Hepatocyte (in vitro differentiated cells): ENCODE measurements around the gene WDR36. TPM values are rescaled to one million over a fixed set of nuclear protein-coding genes. Genes with fewer than 3 reads are reported as not detected.

Source experiments
- DNase-seq: peaks from one replicate; pipeline ENCODE4 v3.0.0-alpha.2; 2016; ENCODE audit warnings: low spot score
- H2AFZ ChIP-seq: fragments of 200-600 bp; sonication (generic); 2 replicates; pipeline ENCODE4 v1.6.0; 2016; ENCODE audit warnings: antibody characterized with exemption, mild to moderate bottlenecking
- H3K27ac ChIP-seq: fragments of 200-600 bp; sonication (generic); 2 replicates; pipeline ENCODE4 v1.5.1; 2016; ENCODE audit warnings: mild to moderate bottlenecking
- H3K27me3 ChIP-seq: fragments of 200-600 bp; sonication (generic); 2 replicates; pipeline ENCODE4 v1.6.1; 2016
- H3K36me3 ChIP-seq: fragments of 200-600 bp; sonication (generic); replicated peaks from 2 replicates; pipeline ENCODE4 v1.5.1; 2016; ENCODE audit warnings: low read depth; ENCODE audit not compliant: insufficient read depth
- H3K4me1 ChIP-seq: fragments of 200-600 bp; sonication (generic); 2 replicates; pipeline ENCODE4 v1.5.1; 2016; ENCODE audit warnings: mild to moderate bottlenecking, moderate library complexity; ENCODE audit not compliant: insufficient read depth
- H3K4me2 ChIP-seq: fragments of 200-600 bp; sonication (generic); 2 replicates; pipeline ENCODE4 v1.6.0; 2016
- H3K4me3 ChIP-seq: fragments of 200-600 bp; sonication (generic); 2 replicates; pipeline ENCODE4 v1.5.1; 2016; ENCODE audit warnings: mild to moderate bottlenecking
- H3K79me2 ChIP-seq: fragments of 200-600 bp; sonication (generic); 2 replicates; pipeline ENCODE4 v1.6.0; 2017; ENCODE audit warnings: mild to moderate bottlenecking
- H3K9me2 ChIP-seq: fragments of 200-600 bp; sonication (generic); replicated peaks from 2 replicates; pipeline ENCODE4 v1.6.0; 2017; ENCODE audit warnings: mild to moderate bottlenecking; ENCODE audit not compliant: insufficient read depth
- H3K9me3 ChIP-seq: fragments of 200-600 bp; sonication (generic); 2 replicates; pipeline ENCODE4 v1.5.1; 2016; ENCODE audit warnings: low read depth, mild to moderate bottlenecking
- H4K20me1 ChIP-seq: fragments of 200-600 bp; sonication (generic); 2 replicates; pipeline ENCODE4 v1.6.0; 2016; ENCODE audit warnings: mild to moderate bottlenecking; ENCODE audit not compliant: insufficient read depth, poor library complexity, severe bottlenecking
- CTCF ChIP-seq: fragments of 200-600 bp; sonication (generic); IDR thresholded peaks from 2 replicates; pipeline ENCODE4 v1.5.1; 2016; ENCODE audit warnings: antibody characterized with exemption, mild to moderate bottlenecking; ENCODE audit not compliant: poor library complexity
- EZH2 ChIP-seq: fragments of 200-600 bp; sonication (generic); IDR thresholded peaks from 2 replicates; pipeline ENCODE4 v1.6.1; 2016; ENCODE audit warnings: antibody characterized with exemption, mild to moderate bottlenecking, borderline replicate concordance
- EZH2phosphoT487 ChIP-seq: fragments of 200-600 bp; sonication (generic); IDR thresholded peaks from one replicate; pipeline ENCODE4 v1.6.1; 2018; ENCODE audit warnings: antibody characterized with exemption, mild to moderate bottlenecking, low read depth, moderate library complexity; ENCODE audit not compliant: unreplicated experiment, severe bottlenecking
- WGBS: methylation state at CpG from one replicate; pipeline ENCODE4 v1.1.6; 2016; ENCODE audit warnings: low lambda C conversion rate; ENCODE audit errors: missing lambda C conversion rate; 5-methylcytosine and 5-hydroxymethylcytosine counted together
- polyA plus RNA-seq: library from polyadenylated mRNA; unstranded; fragments of >200 nt; fragmentation: Nextera tagmentation; extraction: Ambion mirVana; gene quantifications from 2 replicates; pipeline ENCODE4 v1.2.1, GENCODE V29; 2016
- total RNA-seq: library from RNA; depleted of rRNA; stranded (reverse); fragments of >200 nt; gene quantifications from 2 replicates; pipeline ENCODE4 v1.2.3, GENCODE V29; 2014

Gene WDR36
- total and polyA plus RNA-seq, 2 experiments from 2014 or later = 9.1 to 28.7 TPM

- Histone ChIP-seq H4K20me1 (no peaks in the 10 kb centered on the region), H3K9me2 (no peaks in the 10 kb centered on the region), H3K27me3 (no peaks in the 10 kb centered on the region), H3K4me2 (no peak overlapping the region), H3K79me2 (no peaks in the 10 kb centered on the region), H2AFZ (no peak overlapping the region), H3K36me3 (no peaks in the 10 kb centered on the region), H3K4me1 (no peaks in the 10 kb centered on the region), H3K27ac (no peak overlapping the region), H3K9me3 (no peaks in the 10 kb centered on the region), H3K4me3 (no peak overlapping the region)
- no peak for DNase-seq
- WGBS = 86% methylated on average over 1 of the region's 1 CpG
- no peak for TF ChIP-seq CTCF
- no peak for TF ChIP-seq EZH2phosphoT487
- TF ChIP-seq EZH2 = no peak
These were observed 39.9 kb downstream of the WDR36 start for GRCh38 chr5:111132076-111132475.

GRCh38 chr5:111132731-111133435 lies 40.7 kb downstream of the WDR36 start:
- Histone ChIP-seq H3K9me2 (no peaks in the 10 kb centered on the region), H3K4me2 (no peak overlapping the region), H3K27ac (no peak overlapping the region), H3K4me1 (no peaks in the 10 kb centered on the region), H3K4me3 (no peak overlapping the region), H3K9me3 (no peaks in the 10 kb centered on the region), H4K20me1 (no peaks in the 10 kb centered on the region), H2AFZ (no peak overlapping the region), H3K36me3 (no peaks in the 10 kb centered on the region), H3K27me3 (no peaks in the 10 kb centered on the region), H3K79me2 (no peaks in the 10 kb centered on the region)
- DNase-seq = no peak
- no peak for TF ChIP-seq EZH2
- no peak for TF ChIP-seq EZH2phosphoT487
- 88% methylated on average over 1 of the region's 1 CpG for WGBS

GRCh38 chr5:111133436-111133751 lies 41.2 kb downstream of the WDR36 start:
- H3K9me3 ChIP-seq = no peaks in the 10 kb centered on the region
- no peak for DNase-seq
- TF ChIP-seq EZH2 (no peak), CTCF (no peak), EZH2phosphoT487 (no peak)
- H3K27me3 ChIP-seq = no peaks in the 10 kb centered on the region
- no peaks in the 10 kb centered on the region for H3K4me1 ChIP-seq
- no peak overlapping the region for H3K4me2 ChIP-seq
- H3K4me3 ChIP-seq = no peak overlapping the region
- 94% methylated on average over 1 of the region's 1 CpG for WGBS
- H3K27ac ChIP-seq = no peak overlapping the region
- H3K79me2 ChIP-seq = no peaks in the 10 kb centered on the region
- no peaks in the 10 kb centered on the region for H3K36me3 ChIP-seq
- no peaks in the 10 kb centered on the region for H4K20me1 ChIP-seq
- H3K9me2 ChIP-seq = no peaks in the 10 kb centered on the region
- no peak overlapping the region for H2AFZ ChIP-seq

- Histone ChIP-seq H3K4me3 (no peak overlapping the region), H3K4me1 (no peaks in the 10 kb centered on the region), H3K36me3 (no peaks in the 10 kb centered on the region), H3K9me2 (no peaks in the 10 kb centered on the region), H4K20me1 (no peaks in the 10 kb centered on the region), H3K9me3 (no peaks in the 10 kb centered on the region), H2AFZ (no peak overlapping the region), H3K27ac (no peak overlapping the region), H3K79me2 (no peaks in the 10 kb centered on the region), H3K4me2 (no peak overlapping the region), H3K27me3 (no peaks in the 10 kb centered on the region)
- no peak for TF ChIP-seq CTCF
- no peak for TF ChIP-seq EZH2
- TF ChIP-seq EZH2phosphoT487 = no peak
- WGBS = 75% methylated on average over 4 of the region's 4 CpGs
- DNase-seq = no peak
These were observed 41.9 kb downstream of the WDR36 start for GRCh38 chr5:111134087-111134486.
